HG02840 (cell line): ENCODE measurements around the gene LIMK2.
"Not testable (repeated sequence)": the region's sequence is repeated elsewhere in the genome, so short reads cannot be mapped to it uniquely, and the experiment has no call there.

ENCODE experiments used
- ATAC-seq: cut with Tn5 transposase; IDR thresholded peaks from one replicate; pipeline ENCODE4 v1.9.1; 2021; ENCODE audit warnings: mild to moderate bottlenecking, moderate library complexity, moderate number of reproducible peaks; ENCODE audit not compliant: unreplicated experiment, low FRiP score

LIMK2 gene

DNA sequence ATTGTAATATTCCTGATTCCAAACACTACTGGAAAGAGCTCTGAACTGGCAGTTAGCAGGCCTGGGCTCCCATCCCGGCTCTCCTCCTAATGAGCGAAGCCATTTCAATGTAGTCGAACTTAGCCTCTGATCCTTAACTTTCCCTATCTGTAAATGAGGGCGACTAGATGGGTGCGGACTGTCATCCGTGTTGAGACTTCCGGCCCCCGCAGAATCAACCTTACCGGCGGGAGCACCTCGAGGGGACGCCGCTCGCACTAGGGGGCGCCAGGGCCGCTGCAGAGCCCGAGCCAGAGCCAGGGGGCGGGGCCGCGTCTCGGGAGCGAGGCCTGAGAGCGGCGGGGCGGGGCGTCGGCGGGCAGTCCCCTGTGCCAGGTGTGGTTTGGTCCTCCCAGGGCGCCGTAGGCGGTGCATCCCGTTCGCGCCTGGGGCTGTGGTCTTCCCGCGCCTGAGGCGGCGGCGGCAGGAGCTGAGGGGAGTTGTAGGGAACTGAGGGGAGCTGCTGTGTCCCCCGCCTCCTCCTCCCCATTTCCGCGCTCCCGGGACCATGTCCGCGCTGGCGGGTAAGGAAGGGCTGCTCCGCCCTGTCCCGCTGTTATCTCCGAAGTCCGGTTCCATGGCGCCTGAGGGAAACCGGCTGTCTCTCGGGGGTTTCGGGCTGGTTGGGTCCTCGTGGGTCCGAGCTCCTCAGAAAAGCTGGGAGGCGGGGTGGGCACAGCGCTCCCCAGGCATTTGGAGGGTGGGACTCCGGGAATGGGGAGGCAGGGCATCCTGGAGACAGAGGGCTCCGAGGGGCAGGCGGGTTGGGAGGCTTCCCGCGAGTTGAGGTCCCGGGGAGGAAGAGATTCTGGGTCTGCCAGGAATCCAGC is at the start of gene LIMK2:
Gene LIMK2, plus strand, starts transcription at position 437 of the 869 bp plus-strand sequence. Its CDS starts 111 bp downstream, at position 548.
- peak; percentile 72 for ATAC-seq

DNA sequence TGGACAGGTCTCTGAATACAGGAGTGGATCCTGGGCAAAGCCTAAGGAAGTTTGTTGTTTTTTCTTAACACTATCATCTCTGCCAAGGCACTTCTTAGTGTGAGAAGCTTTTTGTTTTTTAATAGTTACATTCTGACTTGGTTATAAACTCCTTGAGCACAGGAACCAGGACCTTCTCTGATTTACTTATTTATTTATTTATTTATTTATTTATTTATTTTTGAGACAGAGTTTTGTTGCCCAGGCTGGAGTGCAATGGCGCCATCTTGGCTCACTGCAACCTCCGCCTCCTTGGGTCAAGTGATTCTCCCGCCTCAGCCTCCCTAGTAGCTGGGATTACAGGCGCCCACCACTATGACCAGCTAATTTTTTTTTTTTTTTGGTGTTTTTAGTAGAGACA is 41.1 kb upstream of the LIMK2 start:
- ATAC-seq: no peak

DNA sequence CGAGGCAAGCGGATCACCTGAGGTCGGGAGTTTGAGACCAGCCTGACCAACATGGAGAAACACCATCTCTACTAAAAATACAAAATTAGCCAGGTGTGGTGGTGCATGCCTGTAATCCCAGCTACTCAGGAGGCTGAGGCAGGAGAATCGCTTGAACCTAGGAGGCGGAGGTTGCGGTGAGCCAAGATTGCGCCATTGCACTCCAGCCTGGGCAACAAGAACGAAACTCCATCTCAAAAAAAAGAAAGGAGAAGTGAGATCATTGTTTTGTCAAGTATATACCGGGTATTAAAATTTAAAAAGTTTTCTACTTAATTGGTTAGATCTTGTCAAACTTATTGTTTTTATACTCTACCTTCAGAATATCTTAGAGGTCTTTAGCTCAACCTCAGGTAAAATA is 40.4 kb upstream of the LIMK2 start:
- ATAC-seq: not testable (repeated sequence)

DNA sequence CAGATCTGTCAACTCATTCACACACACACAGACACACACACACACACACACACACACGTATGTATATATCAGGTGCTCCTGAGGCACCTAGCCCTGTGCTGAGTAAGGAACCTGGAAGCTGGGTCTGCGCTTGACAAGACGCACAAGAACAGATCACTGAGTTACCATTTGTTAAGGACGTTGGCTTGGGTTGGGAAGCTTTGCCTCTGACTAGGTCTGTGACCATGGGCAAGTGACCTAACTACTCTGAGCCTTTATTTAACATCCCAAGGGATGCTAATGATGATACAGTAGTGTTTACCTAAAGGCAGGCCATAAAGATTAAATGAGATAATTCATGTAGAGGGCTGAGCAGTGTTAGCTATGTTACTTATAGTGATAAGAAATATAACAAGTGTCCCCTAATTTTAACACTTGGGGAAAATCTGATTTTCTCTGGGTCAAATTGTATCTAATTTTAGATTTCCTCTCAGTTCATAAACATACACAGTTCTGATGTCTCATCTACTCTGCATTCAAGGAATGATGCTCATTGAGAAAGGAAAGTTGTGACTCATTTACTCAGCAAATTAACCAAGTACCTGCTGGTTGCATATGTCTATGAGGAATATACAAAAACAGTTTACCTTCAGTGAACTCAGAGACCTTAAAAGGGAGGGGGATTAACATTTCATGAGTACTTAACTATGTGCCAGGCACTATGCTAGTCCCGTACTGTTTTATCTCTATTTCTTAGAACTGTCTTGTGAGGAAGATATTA is 38.5 kb upstream of the LIMK2 start:
- ATAC-seq: no peak

DNA sequence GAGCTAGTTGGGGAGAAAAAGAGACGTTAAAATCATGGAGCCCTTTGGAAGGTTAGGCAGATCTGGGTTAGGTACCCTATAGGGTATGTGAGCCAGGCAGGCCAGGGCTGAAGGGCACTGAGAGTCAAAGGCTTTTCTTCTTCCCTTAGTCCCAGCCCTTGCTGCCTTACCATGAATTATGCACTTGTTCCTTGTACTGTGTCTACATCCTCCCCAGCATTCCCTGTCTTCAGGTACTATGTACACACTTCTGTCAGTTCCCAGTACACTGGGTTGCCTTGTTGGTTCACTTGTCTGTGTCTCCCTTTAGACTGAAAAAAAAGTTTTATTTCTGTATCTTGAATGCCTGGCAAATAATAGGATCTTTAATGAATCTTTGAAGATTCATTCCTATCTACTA is 35.2 kb upstream of the LIMK2 start:
- no peak for ATAC-seq

DNA sequence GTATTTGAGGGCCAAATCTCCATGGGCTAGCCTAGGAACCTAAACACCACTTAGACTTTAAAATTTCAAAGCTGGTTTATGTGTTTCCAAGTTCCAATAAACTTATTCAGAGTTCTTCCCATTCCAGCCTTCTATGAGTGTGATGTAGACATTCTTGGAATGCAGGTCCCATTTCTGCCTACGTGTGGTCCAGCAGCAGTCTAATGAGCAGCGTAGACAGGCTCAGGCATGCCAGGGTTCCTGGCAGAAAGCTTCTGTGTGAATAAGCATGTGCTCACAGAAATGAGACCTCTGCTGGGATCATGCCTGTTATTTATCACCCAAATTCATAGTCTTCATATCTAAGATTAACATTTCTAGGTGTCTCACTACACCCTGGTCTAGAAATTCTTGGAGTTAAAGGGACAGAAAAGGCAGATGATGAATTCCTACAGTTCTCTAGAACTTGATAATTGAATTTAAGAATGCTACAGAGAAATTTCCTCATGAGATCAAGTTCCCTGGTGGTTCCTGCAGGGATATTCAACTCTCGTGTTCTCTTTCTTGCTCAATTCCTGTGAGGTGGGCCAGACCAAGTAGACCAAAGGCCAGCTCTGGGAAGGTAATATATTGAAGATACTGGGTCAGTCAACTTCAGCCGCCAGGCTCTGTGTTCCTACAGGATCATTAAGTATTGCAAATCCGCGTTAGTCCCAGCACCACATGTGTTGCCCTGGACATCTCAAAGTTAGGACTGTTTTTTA is 34.5 kb upstream of the LIMK2 start:
- ATAC-seq: no peak

DNA sequence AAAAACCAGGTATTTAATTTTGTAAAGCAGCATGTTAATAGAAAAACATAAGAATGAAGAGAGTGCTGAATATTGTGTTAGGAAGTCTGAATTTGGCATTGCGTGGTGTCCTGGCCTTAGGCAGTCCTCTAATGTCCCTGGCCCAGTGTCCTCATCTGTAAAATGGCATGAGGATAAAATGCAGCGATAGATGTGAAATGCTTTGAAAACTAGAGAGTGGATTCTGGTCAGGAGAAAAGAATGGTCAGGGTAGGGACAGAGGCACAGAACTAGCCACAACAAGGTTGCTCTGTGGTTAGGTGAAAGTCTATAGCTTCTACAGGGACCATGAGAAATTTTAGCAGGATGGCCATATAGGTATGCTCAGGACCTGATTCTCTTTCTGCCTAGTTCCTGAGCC is 33.2 kb upstream of the LIMK2 start:
- ATAC-seq: no peak

DNA sequence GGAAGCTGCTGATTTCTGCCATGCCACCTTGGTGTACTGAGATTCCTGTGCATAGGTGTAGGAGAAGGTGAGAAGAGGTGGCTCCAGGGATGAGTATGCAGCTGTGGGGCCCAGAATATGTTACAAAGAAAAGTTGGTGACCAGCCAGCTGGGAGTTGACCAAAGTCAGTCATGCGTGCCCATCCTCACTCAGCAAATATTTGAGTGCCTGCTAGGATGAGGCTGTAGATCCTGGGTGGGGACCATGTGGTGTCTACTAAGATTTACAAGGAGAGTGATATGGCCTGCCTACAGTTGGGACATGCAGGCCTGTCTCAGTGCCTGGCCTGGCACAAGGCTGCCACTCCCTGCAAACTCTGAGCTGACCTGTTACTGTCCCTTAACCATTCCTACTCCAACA is 32.8 kb upstream of the LIMK2 start:
- no peak for ATAC-seq

DNA sequence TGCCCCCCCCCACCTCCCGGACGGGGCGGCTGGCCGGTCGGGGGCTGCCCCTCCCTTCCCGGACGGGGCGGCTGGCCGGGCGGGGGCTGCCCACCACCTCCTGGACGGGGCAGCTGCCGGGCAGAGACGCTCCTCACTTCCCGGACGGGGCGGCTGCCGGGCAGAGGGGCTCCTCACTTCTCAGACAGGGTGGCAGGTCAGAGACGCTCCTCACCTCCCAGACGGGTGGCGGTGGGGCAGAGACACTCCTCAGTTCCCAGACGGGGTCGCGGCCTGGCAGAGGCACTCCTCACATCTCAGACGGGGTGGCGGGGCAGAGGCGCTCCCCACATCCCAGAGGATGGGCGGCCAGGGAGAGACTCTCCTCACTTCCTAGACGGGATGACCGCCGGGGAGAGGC is 28.1 kb upstream of the LIMK2 start:
- ATAC-seq: no peak

DNA sequence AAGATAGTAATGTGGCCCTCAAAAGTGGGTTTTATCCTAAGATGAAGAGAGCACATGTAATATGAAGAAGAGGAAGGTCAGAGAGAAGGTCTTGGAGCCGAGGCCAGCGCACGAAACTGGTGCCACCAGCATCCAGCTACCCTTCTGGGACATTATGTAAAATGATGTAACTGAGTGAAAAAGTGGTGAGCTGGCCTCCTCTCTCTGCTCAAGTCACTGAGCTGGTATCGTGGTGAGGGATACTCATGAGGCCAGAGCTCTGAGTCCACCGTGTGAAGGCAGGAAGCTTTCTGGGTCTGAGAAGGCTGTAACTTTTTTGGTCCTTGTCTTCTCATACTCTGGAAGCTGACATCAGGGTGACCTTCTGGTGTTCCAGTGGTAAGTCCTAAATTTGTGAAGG is 27.0 kb upstream of the LIMK2 start:
- no peak for ATAC-seq

DNA sequence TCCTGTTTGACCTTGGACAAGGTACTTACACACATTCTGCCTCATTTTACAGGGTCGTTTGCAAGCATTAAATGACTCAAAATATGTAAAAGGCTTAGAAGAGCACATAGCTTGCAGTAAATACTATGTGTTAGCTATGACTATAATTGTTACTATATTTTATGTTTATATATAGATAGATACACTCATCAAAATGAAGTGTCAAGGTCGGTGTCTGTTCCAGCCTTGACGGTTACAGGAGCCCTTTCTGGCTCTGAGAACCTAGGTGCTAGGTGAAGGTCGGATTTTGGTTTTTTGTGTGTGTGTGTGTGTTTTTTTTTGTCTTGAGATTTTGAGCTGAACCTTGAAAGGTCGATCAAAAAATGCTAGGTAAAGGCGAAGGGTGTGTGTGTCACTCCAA is 24.5 kb upstream of the LIMK2 start:
- no peak for ATAC-seq

DNA sequence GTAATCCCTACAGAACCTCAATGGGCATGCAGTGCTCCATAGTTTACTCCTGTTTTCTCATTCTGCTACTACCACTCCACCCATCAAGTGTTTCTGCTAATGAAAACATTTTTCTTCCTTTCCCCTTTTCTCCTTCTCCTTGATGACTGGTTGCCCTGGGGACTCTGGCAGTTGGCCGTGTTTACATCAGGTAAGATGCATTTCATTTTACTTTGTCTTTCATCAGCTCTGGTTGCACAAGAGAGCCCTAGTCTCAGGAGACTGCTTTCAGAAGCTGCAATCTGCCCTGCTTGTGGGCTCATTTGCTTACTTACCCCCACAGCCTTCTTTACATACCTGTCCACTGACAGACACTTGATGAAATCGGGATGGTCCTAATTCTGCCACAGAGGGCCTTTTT is 19.6 kb upstream of the LIMK2 start:
- ATAC-seq: no peak

DNA sequence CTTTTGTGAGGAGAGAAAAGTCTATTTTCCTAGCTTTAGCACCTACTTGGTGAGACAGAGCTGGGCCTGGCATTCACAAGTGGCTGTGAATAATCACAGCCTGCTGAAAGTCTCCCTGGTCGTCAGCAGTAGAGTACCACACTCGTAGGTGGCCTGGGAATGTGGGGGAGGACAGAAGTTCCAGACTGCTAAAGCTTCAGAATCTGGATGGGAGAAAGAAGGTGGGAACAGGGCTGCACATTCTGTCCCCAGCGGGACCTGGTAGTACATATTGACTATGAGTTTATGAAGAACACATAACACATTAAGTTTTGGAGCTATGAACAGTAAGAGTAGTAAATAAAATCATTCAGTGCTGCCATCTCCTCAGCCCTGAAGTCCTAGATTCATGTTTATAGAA is 19.0 kb upstream of the LIMK2 start:
- no peak for ATAC-seq

DNA sequence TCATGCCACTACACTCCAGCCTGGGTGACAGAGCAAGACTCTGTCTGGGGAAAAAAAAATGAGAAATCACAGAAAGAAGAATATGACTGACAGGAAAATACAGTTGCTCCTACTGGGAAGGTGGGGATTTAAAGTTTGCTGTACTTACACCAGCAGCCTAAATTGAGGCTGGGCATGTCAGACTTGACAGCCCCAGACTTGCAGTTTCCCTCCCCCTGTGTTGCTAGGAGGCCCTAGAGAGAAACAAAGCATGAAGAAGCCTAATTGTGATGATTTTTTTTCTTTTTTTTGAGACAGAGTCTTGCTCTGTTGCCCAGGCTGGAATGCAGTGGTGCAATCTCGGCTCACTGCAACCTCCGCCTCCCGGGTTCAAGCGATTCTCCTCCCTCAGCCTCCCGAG is 17.4 kb upstream of the LIMK2 start:
- not testable (repeated sequence) for ATAC-seq

DNA sequence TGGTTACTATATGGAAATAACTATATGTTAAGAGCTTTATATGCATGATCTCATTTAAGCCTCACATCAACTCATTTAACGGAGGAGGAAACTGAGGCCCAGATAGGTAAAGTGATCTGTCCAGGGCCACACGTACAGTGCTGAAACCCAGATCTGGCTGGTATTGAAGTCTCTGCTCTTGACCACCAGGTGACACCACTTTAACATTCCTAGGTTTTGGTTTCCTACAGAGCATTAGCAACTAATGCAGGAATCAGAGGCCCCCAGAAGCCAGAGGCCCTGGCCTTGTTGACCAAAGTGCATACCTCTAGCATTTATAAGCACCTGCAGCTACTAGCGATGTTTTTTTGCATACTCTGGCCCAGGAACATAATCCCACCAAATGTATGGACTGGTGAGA is 12.9 kb upstream of the LIMK2 start:
- ATAC-seq: no peak

DNA sequence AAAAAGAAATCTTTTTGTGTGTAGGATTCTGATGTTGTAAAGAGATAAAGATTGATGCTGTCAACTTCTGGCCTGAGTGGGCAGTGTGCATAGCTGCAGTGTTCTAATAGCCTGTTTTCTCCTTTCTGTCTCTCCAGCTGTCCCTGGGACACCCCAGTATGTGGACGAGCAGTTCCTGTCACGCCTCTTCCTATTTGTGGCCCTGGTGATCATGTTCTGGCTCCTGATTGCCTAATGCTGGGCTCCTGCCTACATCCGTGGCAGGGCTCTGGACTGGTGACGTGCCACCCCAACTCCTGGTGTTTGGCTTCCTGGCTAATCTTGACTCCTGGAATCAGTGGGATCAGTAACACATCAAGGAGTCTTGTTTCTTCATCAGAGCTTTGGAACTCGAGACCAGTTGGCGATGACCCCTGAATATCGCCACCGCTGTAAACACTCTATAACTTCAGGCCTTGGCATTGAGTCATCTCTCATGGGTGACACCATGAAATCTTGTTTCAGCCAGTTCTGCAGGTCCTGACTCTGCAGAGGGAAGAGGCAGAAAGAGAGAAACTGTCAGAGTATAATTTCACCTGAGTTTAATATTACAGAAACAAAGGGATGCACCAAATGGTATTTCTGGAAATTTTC is 7.6 kb upstream of the LIMK2 start:
- ATAC-seq: not testable (repeated sequence)

DNA sequence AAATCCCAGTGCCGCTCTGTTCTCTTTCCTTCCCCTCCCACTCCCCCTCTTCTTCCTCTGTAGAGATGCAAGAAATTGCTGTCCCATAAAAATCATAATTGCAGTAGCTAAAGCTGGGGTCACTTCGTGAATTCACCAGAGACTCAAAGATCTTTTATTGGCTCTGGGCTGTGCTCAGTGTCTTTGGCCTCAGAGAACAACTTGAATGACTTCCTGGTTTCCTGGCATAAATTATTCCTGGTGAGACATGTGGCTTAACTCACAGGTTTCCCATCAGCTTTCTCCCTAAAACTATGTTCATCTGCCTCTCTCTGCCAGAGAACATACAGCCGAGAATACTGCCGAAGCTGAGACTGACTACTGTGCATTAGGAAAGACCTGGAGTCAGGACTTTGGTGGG is 7.0 kb upstream of the LIMK2 start:
- not testable (repeated sequence) for ATAC-seq

DNA sequence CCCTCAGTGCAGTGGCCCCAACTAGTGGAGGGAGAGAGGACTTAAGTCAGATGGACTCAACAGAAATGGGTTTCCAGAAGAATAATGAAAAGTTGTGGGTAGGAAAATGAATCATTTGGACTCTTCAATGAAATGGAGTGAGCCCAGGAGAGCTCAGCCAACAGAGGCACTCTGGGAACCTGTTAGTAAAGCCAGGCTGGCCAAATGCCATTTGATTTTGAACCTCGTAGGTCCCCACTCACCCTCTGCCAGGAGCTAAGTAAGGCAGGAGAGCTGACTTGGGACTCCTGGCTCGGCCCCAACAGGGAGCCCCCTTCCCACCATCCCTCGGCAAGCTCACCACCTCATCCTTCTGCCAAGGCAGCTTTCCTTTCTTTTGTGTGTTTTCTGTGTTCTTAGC is 5.6 kb upstream of the LIMK2 start:
- ATAC-seq: not testable (repeated sequence)

DNA sequence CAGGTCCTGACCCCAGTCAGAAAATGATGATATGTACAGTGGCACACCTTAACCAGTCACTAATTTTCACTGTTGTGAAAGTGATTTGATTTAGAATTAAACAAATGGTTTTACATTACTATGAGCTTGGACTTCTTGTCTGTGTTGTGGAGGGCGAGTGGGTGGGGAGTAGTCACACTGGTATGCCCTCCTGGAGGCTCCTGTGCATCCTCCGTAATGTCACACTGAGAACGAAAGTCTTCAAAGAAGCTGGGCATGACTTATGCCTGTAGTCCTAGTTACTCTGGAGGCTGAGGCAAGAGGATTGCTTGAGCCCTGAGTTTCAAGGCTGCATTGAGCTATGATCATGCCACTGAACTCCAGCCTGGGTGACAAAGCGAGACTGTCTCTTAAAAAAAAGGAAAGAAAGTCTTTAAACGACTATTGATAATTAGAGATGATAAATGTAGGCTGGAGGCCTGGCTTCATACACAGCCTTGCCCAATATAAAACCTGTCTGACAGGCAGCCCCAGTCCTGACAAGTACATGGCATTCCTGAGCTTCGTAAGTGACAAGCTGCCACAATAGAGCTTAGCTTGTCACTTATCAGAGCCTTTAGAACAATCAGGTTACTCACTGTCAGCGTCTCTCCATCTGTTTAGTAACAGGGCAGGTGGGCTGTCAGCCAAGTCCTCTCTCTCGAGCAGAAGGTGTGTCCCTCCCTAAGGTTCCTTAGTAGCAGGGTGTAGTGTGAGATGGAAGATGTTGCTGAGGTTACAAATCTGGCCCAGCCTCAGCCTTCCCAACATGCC is 5.0 kb upstream of the LIMK2 start:
- ATAC-seq: no peak
